MM.1S (cell line): ENCODE data around the gene ZKSCAN4.

ENCODE experiments used
- EZH2 ChIP-seq: fragments of 300-600 bp; sonication (generic); optimal IDR thresholded peaks from 2 replicates; pipeline ENCODE3; 2017; ENCODE audit warnings: low read depth, mild to moderate bottlenecking, antibody characterized with exemption, low read length, mixed read lengths
- EZH2phosphoT487 ChIP-seq: fragments of 300-600 bp; sonication (generic); IDR thresholded peaks from 2 replicates; pipeline ENCODE4 v1.6.1; 2018; ENCODE audit warnings: antibody characterized with exemption, low read length
- TF ChIP-seq, protein P1 (sequence below): fragments of 300-600 bp; sonication (generic); IDR thresholded peaks from 2 replicates; pipeline ENCODE4 v1.5.1; 2016; ENCODE audit warnings: antibody characterized with exemption, low read length, mixed read lengths

DNA sequence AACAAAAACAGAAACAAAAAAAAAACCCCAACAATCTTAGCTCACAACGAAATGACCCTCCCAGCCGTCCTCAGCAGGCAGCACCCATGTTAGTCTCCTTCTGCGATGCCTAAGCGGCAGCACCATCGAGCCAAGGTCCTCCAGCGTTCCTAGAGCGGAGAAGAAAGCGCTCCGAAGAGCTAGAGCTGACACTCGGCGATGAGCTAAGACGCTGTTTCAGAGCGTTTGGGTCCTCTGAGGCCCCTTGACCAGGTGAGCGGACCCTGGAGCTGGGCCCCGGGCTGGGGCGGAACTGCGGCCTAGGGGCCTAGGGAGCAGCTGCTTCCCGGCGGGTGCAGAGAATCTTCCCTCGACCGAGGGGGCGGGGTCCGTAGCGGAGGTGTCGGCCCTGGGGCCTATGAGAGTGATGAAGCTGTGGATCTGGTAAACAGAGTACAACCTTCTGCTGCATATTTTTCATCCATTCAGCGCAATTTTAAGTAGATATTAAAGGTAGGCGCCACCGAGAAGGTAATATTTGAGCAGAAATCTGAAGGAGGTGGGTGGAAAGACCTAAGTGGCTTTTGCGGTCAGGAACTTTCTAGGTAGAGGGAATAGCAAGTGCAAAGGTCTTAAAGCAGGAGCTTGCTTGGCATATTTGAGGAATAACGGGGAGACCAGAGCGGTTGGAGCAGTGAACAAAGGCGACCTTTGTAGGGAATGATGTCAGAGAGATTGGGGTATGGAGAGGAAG, 15.1 kb upstream of the ZKSCAN4 start, which contains the start of gene ZSCAN26:
- TF ChIP-seq, protein P1, sequence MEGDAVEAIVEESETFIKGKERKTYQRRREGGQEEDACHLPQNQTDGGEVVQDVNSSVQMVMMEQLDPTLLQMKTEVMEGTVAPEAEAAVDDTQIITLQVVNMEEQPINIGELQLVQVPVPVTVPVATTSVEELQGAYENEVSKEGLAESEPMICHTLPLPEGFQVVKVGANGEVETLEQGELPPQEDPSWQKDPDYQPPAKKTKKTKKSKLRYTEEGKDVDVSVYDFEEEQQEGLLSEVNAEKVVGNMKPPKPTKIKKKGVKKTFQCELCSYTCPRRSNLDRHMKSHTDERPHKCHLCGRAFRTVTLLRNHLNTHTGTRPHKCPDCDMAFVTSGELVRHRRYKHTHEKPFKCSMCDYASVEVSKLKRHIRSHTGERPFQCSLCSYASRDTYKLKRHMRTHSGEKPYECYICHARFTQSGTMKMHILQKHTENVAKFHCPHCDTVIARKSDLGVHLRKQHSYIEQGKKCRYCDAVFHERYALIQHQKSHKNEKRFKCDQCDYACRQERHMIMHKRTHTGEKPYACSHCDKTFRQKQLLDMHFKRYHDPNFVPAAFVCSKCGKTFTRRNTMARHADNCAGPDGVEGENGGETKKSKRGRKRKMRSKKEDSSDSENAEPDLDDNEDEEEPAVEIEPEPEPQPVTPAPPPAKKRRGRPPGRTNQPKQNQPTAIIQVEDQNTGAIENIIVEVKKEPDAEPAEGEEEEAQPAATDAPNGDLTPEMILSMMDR, result no peak
- TF ChIP-seq EZH2phosphoT487 (no peak), EZH2 (no peak)
